SK-N-MC (cell line): ENCODE measurements around the gene NRXN3.

ENCODE experiments used
- EZH2 ChIP-seq: fragments of 200-600 bp; sonication (generic); IDR thresholded peaks from one replicate; pipeline ENCODE4 v1.6.1; 2017; ENCODE audit warnings: antibody characterized with exemption
- POLR2AphosphoS5 ChIP-seq: IDR thresholded peaks from 2 replicates; pipeline ENCODE4 v1.6.1; 2012; ENCODE audit warnings: mild to moderate bottlenecking, low read depth, low read length, borderline replicate concordance

DNA sequence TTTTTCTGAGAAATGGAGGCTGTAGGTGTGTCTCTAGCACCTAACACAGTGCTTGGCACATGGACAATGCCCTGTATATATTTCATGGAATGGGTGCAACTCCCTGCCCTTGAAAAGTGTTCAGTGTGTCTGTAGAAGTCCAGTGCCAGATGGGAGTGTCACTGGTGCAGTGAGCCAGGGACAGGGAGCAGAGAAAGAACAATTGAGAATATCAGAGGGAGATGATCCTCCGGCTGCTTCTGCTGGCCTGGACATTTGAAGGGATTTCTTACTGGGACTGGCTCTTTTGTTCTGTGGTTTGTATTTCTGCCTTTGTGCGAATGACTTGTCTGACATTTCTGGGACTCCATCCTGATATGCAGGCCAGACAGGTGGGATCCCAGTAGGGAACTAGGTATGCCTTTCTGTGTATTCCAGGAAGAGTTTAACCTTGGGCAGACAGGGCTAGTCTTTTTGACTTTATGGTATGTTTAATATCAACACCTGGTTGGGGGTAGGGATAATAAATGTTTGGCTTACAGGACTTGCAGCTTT, 328.0 kb downstream of the NRXN3 start:
- TF ChIP-seq EZH2 (no peak), POLR2AphosphoS5 (no peak)
